HL-60 (cell line): ENCODE measurements around the gene SDF2.

Source experiments
- DNase-seq, 2 experiments: peaks; one replicate each; pipeline ENCODE4 v3.0.0-alpha.2; 2010 to 2020; ENCODE audit warnings: low read depth in 1 of 2, low spot score in 1 of 2
- H3K27ac ChIP-seq: fragments of 250-450 bp; sonication (Bioruptor Pico); replicated peaks from 2 replicates; pipeline ENCODE4 v1.5.1; 2020; ENCODE audit warnings: mild to moderate bottlenecking, moderate library complexity
- H3K27me3 ChIP-seq: fragments of 250-450 bp; sonication (Bioruptor Pico); 2 replicates; pipeline ENCODE4 v1.5.1; 2021; ENCODE audit warnings: mild to moderate bottlenecking, moderate library complexity; ENCODE audit not compliant: insufficient read depth, poor library complexity, severe bottlenecking
- H3K4me3 ChIP-seq: replicated peaks from 2 replicates; pipeline ENCODE4 v1.5.1; 2011; ENCODE audit warnings: mild to moderate bottlenecking, control low read depth, low read length; ENCODE audit not compliant: insufficient read depth
- CTCF ChIP-seq: IDR thresholded peaks from one replicate; pipeline ENCODE4 v1.5.1; 2011; ENCODE audit warnings: low read length, control low read depth, inconsistent platforms; ENCODE audit not compliant: insufficient read depth
- GABPA ChIP-seq: IDR thresholded peaks from 2 replicates; pipeline ENCODE4 v1.6.1; 2012; ENCODE audit warnings: low read depth
- POLR2AphosphoS5 ChIP-seq: IDR thresholded peaks from 2 replicates; pipeline ENCODE4 v1.6.1; 2012; ENCODE audit warnings: low read depth
- SPI1 ChIP-seq: IDR thresholded peaks from 2 replicates; pipeline ENCODE4 v1.6.1; 2012; ENCODE audit warnings: low read depth, mild to moderate bottlenecking, borderline replicate concordance
- TF ChIP-seq, protein P1 (sequence below): IDR thresholded peaks from 2 replicates; pipeline ENCODE4 v1.6.1; 2012; ENCODE audit warnings: low read depth; ENCODE audit not compliant: insufficient replicate concordance

Gene SDF2

DNA sequence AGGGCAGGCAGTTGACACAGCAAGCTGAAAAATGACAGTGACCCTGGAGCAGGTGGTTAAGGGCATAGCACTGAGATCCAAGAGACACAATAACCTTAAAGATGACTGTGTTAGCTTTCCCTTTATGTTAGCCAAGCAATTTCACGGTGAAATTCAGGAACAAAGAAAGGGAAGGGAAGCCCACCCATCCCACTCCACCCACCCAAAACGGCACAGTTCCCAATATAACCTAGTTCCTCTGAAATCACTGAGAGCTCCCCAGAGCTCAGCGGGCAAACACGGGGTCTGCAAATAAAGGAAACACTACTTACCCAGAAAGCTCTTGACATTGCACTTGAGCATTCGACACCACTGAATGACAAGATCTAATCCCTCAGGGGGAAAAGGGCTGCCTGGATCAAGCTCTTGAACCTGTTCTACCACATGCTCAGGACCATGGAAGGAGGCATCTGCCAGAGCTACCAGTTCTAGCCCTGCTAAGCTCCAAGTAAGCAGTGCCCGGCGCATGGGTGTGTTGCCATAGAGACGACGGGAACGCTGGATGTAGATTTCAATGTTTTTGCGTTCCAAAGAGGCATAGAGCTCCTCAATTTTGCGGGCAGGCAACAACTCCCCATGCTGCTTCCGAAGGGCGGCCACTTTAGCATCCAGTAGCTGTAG is 27.4 kb downstream of the SDF2 start:
- H3K27ac ChIP-seq, result no peak overlapping the region
- DNase-seq, result no peak
- no peak overlapping the region for H3K4me3 ChIP-seq
- H3K27me3 ChIP-seq, result no peaks in the 10 kb centered on the region
- no peak for TF ChIP-seq SPI1
- TF ChIP-seq GABPA, result no peak
- no peak for TF ChIP-seq POLR2AphosphoS5
- no peak for TF ChIP-seq CTCF
- TF ChIP-seq, protein P1, sequence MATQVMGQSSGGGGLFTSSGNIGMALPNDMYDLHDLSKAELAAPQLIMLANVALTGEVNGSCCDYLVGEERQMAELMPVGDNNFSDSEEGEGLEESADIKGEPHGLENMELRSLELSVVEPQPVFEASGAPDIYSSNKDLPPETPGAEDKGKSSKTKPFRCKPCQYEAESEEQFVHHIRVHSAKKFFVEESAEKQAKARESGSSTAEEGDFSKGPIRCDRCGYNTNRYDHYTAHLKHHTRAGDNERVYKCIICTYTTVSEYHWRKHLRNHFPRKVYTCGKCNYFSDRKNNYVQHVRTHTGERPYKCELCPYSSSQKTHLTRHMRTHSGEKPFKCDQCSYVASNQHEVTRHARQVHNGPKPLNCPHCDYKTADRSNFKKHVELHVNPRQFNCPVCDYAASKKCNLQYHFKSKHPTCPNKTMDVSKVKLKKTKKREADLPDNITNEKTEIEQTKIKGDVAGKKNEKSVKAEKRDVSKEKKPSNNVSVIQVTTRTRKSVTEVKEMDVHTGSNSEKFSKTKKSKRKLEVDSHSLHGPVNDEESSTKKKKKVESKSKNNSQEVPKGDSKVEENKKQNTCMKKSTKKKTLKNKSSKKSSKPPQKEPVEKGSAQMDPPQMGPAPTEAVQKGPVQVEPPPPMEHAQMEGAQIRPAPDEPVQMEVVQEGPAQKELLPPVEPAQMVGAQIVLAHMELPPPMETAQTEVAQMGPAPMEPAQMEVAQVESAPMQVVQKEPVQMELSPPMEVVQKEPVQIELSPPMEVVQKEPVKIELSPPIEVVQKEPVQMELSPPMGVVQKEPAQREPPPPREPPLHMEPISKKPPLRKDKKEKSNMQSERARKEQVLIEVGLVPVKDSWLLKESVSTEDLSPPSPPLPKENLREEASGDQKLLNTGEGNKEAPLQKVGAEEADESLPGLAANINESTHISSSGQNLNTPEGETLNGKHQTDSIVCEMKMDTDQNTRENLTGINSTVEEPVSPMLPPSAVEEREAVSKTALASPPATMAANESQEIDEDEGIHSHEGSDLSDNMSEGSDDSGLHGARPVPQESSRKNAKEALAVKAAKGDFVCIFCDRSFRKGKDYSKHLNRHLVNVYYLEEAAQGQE, result no peak

GRCh38 chr17:28626818-28627217 is 34.9 kb downstream of the SDF2 start:
- H3K27ac ChIP-seq, result no peak overlapping the region
- TF ChIP-seq SPI1, result no peak
- no peak for TF ChIP-seq GABPA
- no peak for TF ChIP-seq POLR2AphosphoS5
- no peak for TF ChIP-seq CTCF
- TF ChIP-seq, protein P1, result no peak
- no peak for DNase-seq
- no peak overlapping the region for H3K4me3 ChIP-seq
- no peaks in the 10 kb centered on the region for H3K27me3 ChIP-seq

DNA sequence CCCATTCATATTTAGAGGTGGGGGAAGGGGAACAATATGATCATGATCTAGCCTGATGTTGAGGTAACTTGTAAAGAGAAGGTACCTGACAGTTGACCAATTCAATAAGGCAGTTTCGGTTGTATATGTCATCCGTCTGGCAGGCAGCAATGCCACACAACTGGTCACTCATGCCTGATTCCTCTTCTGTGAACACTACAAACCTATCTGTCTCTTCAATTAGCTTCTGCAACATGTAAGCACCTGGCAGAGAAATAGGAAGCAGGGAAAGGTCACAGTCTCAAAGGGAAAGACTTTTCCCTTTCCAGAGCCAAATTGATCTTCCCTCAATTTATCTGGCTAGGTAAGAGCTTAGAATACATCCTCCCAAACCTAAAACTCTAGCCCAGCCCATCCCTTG is 37.6 kb downstream of the SDF2 start:
- DNase-seq, result no peak
- Histone ChIP-seq H3K27me3 (no peaks in the 10 kb centered on the region), H3K4me3 (no peak overlapping the region), H3K27ac (no peak overlapping the region)
- no peak for TF ChIP-seq CTCF
- TF ChIP-seq POLR2AphosphoS5, result no peak
- TF ChIP-seq SPI1, result no peak
- TF ChIP-seq, protein P1, result no peak
- no peak for TF ChIP-seq GABPA
